Caco-2 (cell line): ENCODE data around the gene APBA3. TPM values are rescaled to one million over a fixed set of nuclear protein-coding genes. Genes with fewer than 3 reads are reported as not detected.

Source experiments
- BruUV-seq: library from RNA; stranded (reverse); fragments of 400-500 nt; replicated peaks from 2 replicates; lab custom pipeline; 2021; lab: Mats Ljungman, UMichigan
- CTCF ChIA-PET: fragments of 300-600 bp; sonication (Branson Sonifier 250); formaldehyde crosslinking; loops from one replicate; lab custom pipeline; 2022; ENCODE audit warnings: antibody characterized with exemption; lab: Charles Lee
- POLR2A ChIA-PET: fragments of 300-600 bp; sonication (Branson Sonifier 250); formaldehyde crosslinking; loops from one replicate; lab custom pipeline; 2022; ENCODE audit warnings: antibody characterized with exemption; lab: Charles Lee
- DNase-seq, 2 experiments: peaks; one replicate each; pipeline versions ENCODE4 v3.0.0 to v3.0.0-alpha.2; 2020 to 2022
- H3K27me3 ChIP-seq: replicated peaks from 2 replicates; pipeline ENCODE4 v1.6.0; 2011; ENCODE audit warnings: low read length; ENCODE audit not compliant: control insufficient read depth, insufficient read depth
- H3K36me3 ChIP-seq: 2 replicates; pipeline ENCODE4 v1.5.1; 2011; ENCODE audit warnings: low read length; ENCODE audit not compliant: control insufficient read depth, insufficient read depth
- H3K4me1 ChIP-seq: fragments of 250-450 bp; sonication (Bioruptor Pico); 2 replicates; pipeline ENCODE4 v1.5.1; 2020; ENCODE audit warnings: mild to moderate bottlenecking
- H3K4me3 ChIP-seq: 2 replicates; pipeline ENCODE4 v1.5.1; 2011; ENCODE audit warnings: low read depth, mild to moderate bottlenecking, control low read depth, low read length
- H3K9me3 ChIP-seq: fragments of 250-450 bp; sonication (Bioruptor Pico); 2 replicates; pipeline ENCODE4 v1.5.1; 2020; ENCODE audit warnings: mild to moderate bottlenecking, moderate library complexity
- H3K27ac Mint-ChIP-seq: one replicate; pipeline ENCODE4 v1.8.0; 2022; ENCODE audit warnings: mixed read lengths; ENCODE audit not compliant: unreplicated experiment
- H3K27me3 Mint-ChIP-seq: one replicate; pipeline ENCODE4 v1.8.0; 2022; ENCODE audit warnings: mixed read lengths; ENCODE audit not compliant: insufficient read depth, unreplicated experiment
- H3K36me3 Mint-ChIP-seq: one replicate; pipeline ENCODE4 v1.8.0; 2022; ENCODE audit warnings: mild to moderate bottlenecking, mixed read lengths; ENCODE audit not compliant: insufficient read depth, unreplicated experiment
- H3K4me1 Mint-ChIP-seq: one replicate; pipeline ENCODE4 v1.8.0; 2022; ENCODE audit warnings: low read depth, mixed read lengths; ENCODE audit not compliant: unreplicated experiment
- H3K4me3 Mint-ChIP-seq: one replicate; pipeline ENCODE4 v1.8.0; 2022; ENCODE audit warnings: mild to moderate bottlenecking, moderate library complexity, mixed read lengths; ENCODE audit not compliant: unreplicated experiment
- H3K9me3 Mint-ChIP-seq: one replicate; pipeline ENCODE4 v1.8.0; 2022; ENCODE audit warnings: mixed read lengths; ENCODE audit not compliant: unreplicated experiment
- intact Hi-C: fragments of 100-400 bp; cut with micrococcal nuclease; formaldehyde crosslinking; loops from one replicate; pipeline ENCODE4 v1.10.0; 2022; ENCODE audit not compliant: unreplicated experiment
- total RNA-seq: library from RNA; stranded (reverse); gene quantifications from 2 replicates; pipeline ENCODE4 v1.2.3, GENCODE V29; 2022
- TF ChIP-seq, protein P1 (sequence below), 2 experiments: fragments of 200-600 bp in 1 of 2; IDR thresholded peaks; 1 replicate in 1 of 2; 2 replicates in 1 of 2; pipeline versions ENCODE4 v1.5.1 to v1.8.0; 2011 to 2022; ENCODE audit warnings: antibody characterized with exemption in 1 of 2, control low read depth in 1 of 2, inconsistent platforms in 1 of 2, low read depth in 1 of 2, low read length in 1 of 2, mild to moderate bottlenecking in 1 of 2, moderate library complexity in 1 of 2; ENCODE audit not compliant: insufficient read depth in 1 of 2, severe bottlenecking in 1 of 2, unreplicated experiment in 1 of 2

Gene APBA3
- total RNA-seq, 1 experiment from 2014 or later: 22.1 TPM

DNA sequence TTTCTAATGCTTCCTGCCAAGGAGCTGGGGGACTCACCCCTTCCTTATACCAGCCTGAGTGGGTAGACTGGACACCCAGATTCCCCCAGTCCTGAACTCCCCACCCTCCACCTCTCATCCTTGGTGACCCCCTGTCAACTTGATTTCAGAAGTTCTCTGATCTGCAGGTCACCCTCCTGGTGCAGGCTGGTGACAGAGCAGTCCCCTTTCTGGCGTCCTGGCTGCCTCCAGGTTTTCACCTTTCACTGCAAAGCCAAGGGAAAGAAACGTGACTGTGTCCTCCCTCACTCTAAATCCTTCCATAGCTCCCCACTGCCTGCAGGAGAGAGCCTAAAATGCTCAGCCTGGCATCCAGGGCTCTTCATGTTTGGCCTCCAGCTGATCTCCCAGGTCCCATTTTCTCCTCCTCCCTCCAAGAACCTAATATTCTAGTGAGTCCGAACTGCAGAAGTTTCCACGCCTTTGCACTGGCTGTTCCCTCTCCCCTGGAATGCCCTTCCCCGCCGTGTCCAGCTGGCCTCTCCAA, 28.8 kb upstream of the APBA3 start:
- Histone ChIP-seq H3K9me3 (no peaks in the 10 kb centered on the region), H3K36me3 (no peaks in the 10 kb centered on the region), H3K4me3 (no peak overlapping the region), H3K4me1 (no peaks in the 10 kb centered on the region), H3K27me3 (no peaks in the 10 kb centered on the region)
- no peaks in the 10 kb centered on the region for H3K4me1 Mint-ChIP-seq
- H3K9me3 Mint-ChIP-seq: no peaks in the 10 kb centered on the region
- no peaks in the 10 kb centered on the region for H3K36me3 Mint-ChIP-seq
- H3K27me3 Mint-ChIP-seq: peaks cover 6% of the 10 kb centered on the region
- BruUV-seq: no TSS peak
- CTCF ChIA-PET: interaction anchor here (0.7 kb wide), 1 partner anchor 27 kb away, joined by 4 read pairs; no protein-coding TSS in a partner anchor
- H3K27ac Mint-ChIP-seq: no peak overlapping the region
- POLR2A ChIA-PET: no interaction called here
- TF ChIP-seq, protein P1, sequence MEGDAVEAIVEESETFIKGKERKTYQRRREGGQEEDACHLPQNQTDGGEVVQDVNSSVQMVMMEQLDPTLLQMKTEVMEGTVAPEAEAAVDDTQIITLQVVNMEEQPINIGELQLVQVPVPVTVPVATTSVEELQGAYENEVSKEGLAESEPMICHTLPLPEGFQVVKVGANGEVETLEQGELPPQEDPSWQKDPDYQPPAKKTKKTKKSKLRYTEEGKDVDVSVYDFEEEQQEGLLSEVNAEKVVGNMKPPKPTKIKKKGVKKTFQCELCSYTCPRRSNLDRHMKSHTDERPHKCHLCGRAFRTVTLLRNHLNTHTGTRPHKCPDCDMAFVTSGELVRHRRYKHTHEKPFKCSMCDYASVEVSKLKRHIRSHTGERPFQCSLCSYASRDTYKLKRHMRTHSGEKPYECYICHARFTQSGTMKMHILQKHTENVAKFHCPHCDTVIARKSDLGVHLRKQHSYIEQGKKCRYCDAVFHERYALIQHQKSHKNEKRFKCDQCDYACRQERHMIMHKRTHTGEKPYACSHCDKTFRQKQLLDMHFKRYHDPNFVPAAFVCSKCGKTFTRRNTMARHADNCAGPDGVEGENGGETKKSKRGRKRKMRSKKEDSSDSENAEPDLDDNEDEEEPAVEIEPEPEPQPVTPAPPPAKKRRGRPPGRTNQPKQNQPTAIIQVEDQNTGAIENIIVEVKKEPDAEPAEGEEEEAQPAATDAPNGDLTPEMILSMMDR (IDR thresholded peaks at IDR 0.05; ENCODE audit: insufficient read depth in 1 of 2, low read depth in 1 of 2, low read length in 1 of 2, severe bottlenecking in 1 of 2, unreplicated experiment in 1 of 2): no peak
- no peak for DNase-seq
- intact Hi-C loops: no loop called here
- no peak overlapping the region for H3K4me3 Mint-ChIP-seq

DNA sequence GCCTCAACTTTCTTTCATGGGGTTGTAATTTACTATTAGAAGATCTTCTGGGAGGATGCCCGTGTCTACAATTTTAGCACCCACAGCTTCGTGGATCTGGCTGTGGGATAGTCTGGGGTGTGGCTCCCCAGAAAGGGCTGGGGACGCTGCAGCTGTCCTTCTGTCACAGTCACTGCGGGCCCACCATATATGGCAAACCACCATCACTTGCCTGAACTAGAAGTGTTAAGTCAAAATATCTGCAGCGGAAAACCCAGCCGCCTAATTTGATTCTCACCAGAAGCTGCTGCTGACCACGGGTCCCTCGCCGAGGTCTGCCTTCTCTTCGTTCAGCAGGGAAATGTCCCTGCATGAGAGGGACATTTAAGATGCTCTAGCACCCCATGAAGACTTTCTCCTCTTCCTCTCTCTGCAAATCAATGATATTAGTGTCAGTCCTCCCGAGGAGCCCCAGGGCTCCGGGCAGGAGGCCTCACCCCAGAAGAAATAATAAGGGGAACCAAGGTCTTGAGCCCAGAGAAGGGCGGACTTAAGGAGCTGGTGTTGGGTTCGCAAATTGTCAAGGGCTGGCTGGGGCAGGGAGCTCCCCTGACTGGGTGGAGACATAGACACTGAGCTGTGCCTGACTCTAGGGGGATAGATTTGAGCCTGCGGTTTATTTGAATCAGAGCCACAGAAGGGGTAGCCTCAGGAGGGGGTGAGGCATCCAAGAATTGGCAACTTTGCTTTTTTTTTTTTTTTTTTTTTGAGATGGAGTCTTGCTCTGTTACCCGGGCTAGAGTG, 27.7 kb upstream of the APBA3 start:
- Mint-ChIP-seq H3K4me3 (no peak overlapping the region), H3K4me1 (no peaks in the 10 kb centered on the region), H3K27me3 (peaks cover 6% of the 10 kb centered on the region), H3K36me3 (no peaks in the 10 kb centered on the region), H3K27ac (no peak overlapping the region), H3K9me3 (no peaks in the 10 kb centered on the region)
- Histone ChIP-seq H3K36me3 (no peaks in the 10 kb centered on the region), H3K9me3 (no peaks in the 10 kb centered on the region), H3K27me3 (no peaks in the 10 kb centered on the region), H3K4me3 (no peak overlapping the region), H3K4me1 (no peaks in the 10 kb centered on the region)
- no TSS peak for BruUV-seq
- CTCF ChIA-PET: interaction anchor here (0.7 kb wide), 2 partner anchors 28 to 33 kb away, joined by 3 to 4 read pairs; no protein-coding TSS in a partner anchor
- TF ChIP-seq, protein P1 (IDR thresholded peaks at IDR 0.05; ENCODE audit: insufficient read depth in 1 of 2, low read depth in 1 of 2, low read length in 1 of 2, severe bottlenecking in 1 of 2, unreplicated experiment in 1 of 2): no peak
- no peak for DNase-seq
- intact Hi-C loops: no loop called here
- POLR2A ChIA-PET: no interaction called here

DNA sequence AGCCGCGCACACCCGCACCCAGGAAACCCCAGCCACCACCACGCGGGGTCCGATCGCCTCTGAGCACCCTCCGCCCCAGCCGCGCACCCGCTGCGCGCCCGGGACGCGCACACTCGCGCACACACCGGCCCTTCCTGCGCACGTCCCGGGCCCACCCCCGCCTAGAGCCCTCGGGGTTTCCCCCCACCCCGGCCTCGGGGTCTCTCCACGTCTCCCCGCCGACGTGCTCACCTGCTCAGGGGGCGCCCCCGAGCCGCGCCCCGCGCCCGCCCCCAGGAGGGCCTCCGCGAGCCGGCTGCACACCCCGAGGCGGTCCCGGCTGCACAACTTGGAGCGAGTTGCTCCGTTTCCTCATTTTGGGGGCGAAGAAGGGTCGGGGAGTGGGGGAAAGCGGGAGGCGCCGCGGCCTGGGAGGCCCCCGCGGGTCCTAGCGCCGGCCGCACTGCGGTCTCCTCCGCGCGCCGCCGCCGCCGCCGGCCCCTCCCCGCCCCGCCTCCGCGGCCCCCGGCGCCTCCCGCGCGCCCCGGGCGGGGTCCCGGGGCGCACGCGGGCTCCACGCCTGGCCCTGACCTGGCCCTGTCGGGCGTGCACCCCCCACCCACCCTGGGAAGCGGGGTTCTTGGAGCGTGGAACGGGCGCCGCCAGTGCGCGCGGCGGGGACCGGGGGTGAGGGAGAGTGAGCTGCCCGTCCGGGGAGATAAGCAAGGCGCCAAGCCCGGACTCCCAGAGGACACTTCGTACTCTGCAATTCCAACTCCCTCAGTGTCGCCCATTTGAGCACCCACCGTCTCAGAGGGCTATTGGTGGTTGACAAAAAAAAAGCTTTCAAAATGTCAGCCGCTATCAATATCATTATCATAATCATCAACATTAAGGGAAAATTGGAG, 24.7 kb upstream of the APBA3 start, which contains the start of gene MATK:
MATK (minus strand) TSS at position 444 of the 887 bp plus-strand sequence. CDS start 1,246 bp downstream, outside the sequence.
- intact Hi-C loops: no loop called here
- TF ChIP-seq, protein P1 (IDR thresholded peaks at IDR 0.05; ENCODE audit: insufficient read depth in 1 of 2, low read depth in 1 of 2, low read length in 1 of 2, severe bottlenecking in 1 of 2, unreplicated experiment in 1 of 2): no peak
- Histone ChIP-seq H3K9me3 (peaks cover 15% of the 10 kb centered on the region; the same call in 1 of the 2 replicates), H3K27me3 (no peaks in the 10 kb centered on the region), H3K36me3 (no peaks in the 10 kb centered on the region), H3K4me3 (peak within 1 kb of the TSS; percentile 34), H3K4me1 (no peaks in the 10 kb centered on the region)
- H3K4me1 Mint-ChIP-seq: no peaks in the 10 kb centered on the region
- H3K36me3 Mint-ChIP-seq: no peaks in the 10 kb centered on the region
- BruUV-seq: no TSS peak
- H3K4me3 Mint-ChIP-seq: peak within 1 kb of the TSS; percentile 22
- no peak within 1 kb of the TSS for H3K27ac Mint-ChIP-seq
- ChIA-PET POLR2A (no interaction called here), CTCF (no interaction called here)
- H3K27me3 Mint-ChIP-seq: peaks cover 3% of the 10 kb centered on the region
- H3K9me3 Mint-ChIP-seq: peaks cover 9% of the 10 kb centered on the region
- no peak for DNase-seq
